Karpas-422 (cell line): ENCODE data around the gene EDIL3. TPM values are rescaled to one million over a fixed set of nuclear protein-coding genes. Genes with fewer than 3 reads are reported as not detected.

Experiments
- DNase-seq: peaks from one replicate; pipeline ENCODE4 v3.0.0-alpha.2; 2015
- H2AFZ ChIP-seq: fragments of 200-600 bp; sonication (generic); 2 replicates; pipeline ENCODE4 v1.6.1; 2014; ENCODE audit warnings: antibody characterized with exemption, low read length, mixed read lengths
- H3K27ac ChIP-seq: fragments of 200-600 bp; sonication (generic); 2 replicates; pipeline ENCODE4 v1.5.1; 2014; ENCODE audit warnings: mild to moderate bottlenecking, low read length, moderate library complexity
- H3K27me3 ChIP-seq: fragments of 200-600 bp; sonication (generic); 2 replicates; pipeline ENCODE4 v1.6.1; 2014; ENCODE audit warnings: low read length, mixed read lengths
- H3K36me3 ChIP-seq: fragments of 200-600 bp; sonication (generic); 2 replicates; pipeline ENCODE4 v1.6.1; 2014; ENCODE audit warnings: low read length, mixed read lengths; ENCODE audit not compliant: insufficient read depth
- H3K4me1 ChIP-seq: fragments of 200-600 bp; sonication (generic); 2 replicates; pipeline ENCODE4 v1.6.1; 2014; ENCODE audit warnings: mild to moderate bottlenecking, low read length, mixed read lengths
- H3K4me2 ChIP-seq: fragments of 200-600 bp; sonication (generic); 2 replicates; pipeline ENCODE4 v1.6.1; 2014; ENCODE audit warnings: low read length, low read depth, mild to moderate bottlenecking; ENCODE audit not compliant: poor library complexity, severe bottlenecking
- H3K4me3 ChIP-seq: fragments of 200-600 bp; sonication (generic); 2 replicates; pipeline ENCODE4 v1.5.1; 2014; ENCODE audit warnings: mild to moderate bottlenecking, antibody characterized with exemption, low read length, mixed read lengths
- H3K79me2 ChIP-seq: fragments of 200-600 bp; sonication (generic); 2 replicates; pipeline ENCODE4 v1.6.1; 2014; ENCODE audit warnings: mild to moderate bottlenecking, low read length, mixed read lengths
- H3K9ac ChIP-seq: fragments of 200-600 bp; sonication (generic); 2 replicates; pipeline ENCODE4 v1.6.0; 2014; ENCODE audit warnings: low read length
- H3K9me2 ChIP-seq: fragments of 200-600 bp; sonication (generic), shearing (Covaris generic); replicated peaks from 2 replicates; pipeline ENCODE4 v1.6.0; 2014; ENCODE audit warnings: mild to moderate bottlenecking, low read length, moderate library complexity; ENCODE audit not compliant: insufficient read depth
- H3K9me3 ChIP-seq: fragments of 300-700, 200-600 bp; sonication (generic); 2 replicates; pipeline ENCODE4 v1.6.1; 2014; ENCODE audit warnings: low read length, mixed read lengths
- H4K20me1 ChIP-seq: fragments of 200-600 bp; sonication (generic); 2 replicates; pipeline ENCODE4 v1.6.1; 2014; ENCODE audit warnings: mild to moderate bottlenecking, antibody characterized with exemption, low read length, low read depth; ENCODE audit not compliant: insufficient read depth
- total RNA-seq: library from RNA; depleted of rRNA; stranded (reverse); fragments of >200 nt; shearing (Covaris generic); gene quantifications from 2 replicates; pipeline ENCODE4 v1.2.3, GENCODE V29; 2014; ENCODE audit warnings: low replicate concordance

The EDIL3 gene
- total RNA-seq, 1 experiment from 2014 or later, result not detected

GRCh38 chr5:84273517-84273883 lies 111.2 kb downstream of the EDIL3 start:
- no peak overlapping the region for H2AFZ ChIP-seq
- H3K4me1 ChIP-seq, result no peaks in the 10 kb centered on the region
- H3K27ac ChIP-seq, result no peak overlapping the region
- peaks cover 4% of the 10 kb centered on the region; the same call in 1 of the 2 replicates for H3K9me3 ChIP-seq
- no peaks in the 10 kb centered on the region for H4K20me1 ChIP-seq
- no peak overlapping the region for H3K9ac ChIP-seq
- H3K79me2 ChIP-seq, result no peaks in the 10 kb centered on the region
- no peaks in the 10 kb centered on the region for H3K27me3 ChIP-seq
- 0 out of 2 replicates have a peak, but pooled peaks cover 3% of the 10 kb centered on the region for H3K9me2 ChIP-seq
- DNase-seq, result no peak
- H3K4me3 ChIP-seq, result no peak overlapping the region
- H3K4me2 ChIP-seq, result no peak overlapping the region
- H3K36me3 ChIP-seq, result no peaks in the 10 kb centered on the region

GRCh38 chr5:84272771-84273516 lies 111.7 kb downstream of the EDIL3 start:
- Histone ChIP-seq H3K9ac (no peak overlapping the region), H3K9me3 (0 out of 2 replicates have a peak, but pooled peaks cover 2% of the 10 kb centered on the region), H3K4me1 (no peaks in the 10 kb centered on the region), H3K27me3 (no peaks in the 10 kb centered on the region), H3K9me2 (0 out of 2 replicates have a peak, but pooled peaks cover 3% of the 10 kb centered on the region), H4K20me1 (no peaks in the 10 kb centered on the region), H3K4me3 (no peak overlapping the region), H3K27ac (no peak overlapping the region), H3K79me2 (no peaks in the 10 kb centered on the region), H3K36me3 (no peaks in the 10 kb centered on the region), H2AFZ (no peak overlapping the region), H3K4me2 (no peak overlapping the region)
- DNase-seq, result no peak

- Histone ChIP-seq H3K4me1 (no peaks in the 10 kb centered on the region), H2AFZ (no peak overlapping the region), H3K9me3 (peaks cover 11% of the 10 kb centered on the region), H3K36me3 (no peaks in the 10 kb centered on the region), H3K27me3 (no peaks in the 10 kb centered on the region), H4K20me1 (no peaks in the 10 kb centered on the region), H3K4me2 (no peak overlapping the region), H3K79me2 (no peaks in the 10 kb centered on the region), H3K9ac (no peak overlapping the region), H3K9me2 (0 out of 2 replicates have a peak, but pooled peaks cover 3% of the 10 kb centered on the region), H3K4me3 (no peak overlapping the region), H3K27ac (no peak overlapping the region)
- no peak for DNase-seq
Observed at GRCh38 chr5:84265739-84266550, 118.7 kb downstream of the EDIL3 start.

GRCh38 chr5:84265130-84265529 lies 119.5 kb downstream of the EDIL3 start:
- Histone ChIP-seq H3K4me3 (no peak overlapping the region), H3K4me2 (no peak overlapping the region)

GRCh38 chr5:84260939-84261338 lies 123.7 kb downstream of the EDIL3 start:
- DNase-seq, result no peak
- Histone ChIP-seq H3K36me3 (no peaks in the 10 kb centered on the region), H4K20me1 (no peaks in the 10 kb centered on the region), H3K4me3 (no peak overlapping the region), H3K4me2 (no peak overlapping the region), H2AFZ (no peak overlapping the region), H3K27ac (no peak overlapping the region), H3K9me3 (peaks cover 11% of the 10 kb centered on the region; the same call in 1 of the 2 replicates), H3K9ac (no peak overlapping the region), H3K79me2 (no peaks in the 10 kb centered on the region), H3K9me2 (no peaks in the 10 kb centered on the region), H3K4me1 (no peaks in the 10 kb centered on the region), H3K27me3 (no peaks in the 10 kb centered on the region)

More at GRCh38 chr5:84265130-84265529, 119.5 kb downstream of the EDIL3 start:
- H3K9me3 ChIP-seq, result peaks cover 13% of the 10 kb centered on the region
- no peak for DNase-seq
- no peaks in the 10 kb centered on the region for H3K36me3 ChIP-seq
- no peaks in the 10 kb centered on the region for H3K27me3 ChIP-seq
- no peak overlapping the region for H2AFZ ChIP-seq
- no peaks in the 10 kb centered on the region for H4K20me1 ChIP-seq
- H3K27ac ChIP-seq, result no peak overlapping the region
- no peak overlapping the region for H3K9ac ChIP-seq
- no peaks in the 10 kb centered on the region for H3K4me1 ChIP-seq
- 0 out of 2 replicates have a peak, but pooled peaks cover 3% of the 10 kb centered on the region for H3K9me2 ChIP-seq
- no peaks in the 10 kb centered on the region for H3K79me2 ChIP-seq

- H2AFZ ChIP-seq, result no peak overlapping the region
- H4K20me1 ChIP-seq, result no peaks in the 10 kb centered on the region
- no peak overlapping the region for H3K4me3 ChIP-seq
- H3K9ac ChIP-seq, result no peak overlapping the region
- H3K27me3 ChIP-seq, result no peaks in the 10 kb centered on the region
- no peaks in the 10 kb centered on the region for H3K36me3 ChIP-seq
- no peak for DNase-seq
- H3K4me2 ChIP-seq, result no peak overlapping the region
- H3K9me2 ChIP-seq, result no peaks in the 10 kb centered on the region
- peaks cover 11% of the 10 kb centered on the region; the same call in 1 of the 2 replicates for H3K9me3 ChIP-seq
- no peaks in the 10 kb centered on the region for H3K4me1 ChIP-seq
- no peak overlapping the region for H3K27ac ChIP-seq
- H3K79me2 ChIP-seq, result no peaks in the 10 kb centered on the region
Observed at GRCh38 chr5:84260140-84260539, 124.5 kb downstream of the EDIL3 start.

GRCh38 chr5:84259283-84260045 lies 125.2 kb downstream of the EDIL3 start:
- Histone ChIP-seq H4K20me1 (no peaks in the 10 kb centered on the region), H3K4me1 (no peaks in the 10 kb centered on the region), H3K27me3 (no peaks in the 10 kb centered on the region), H3K79me2 (no peaks in the 10 kb centered on the region), H3K36me3 (no peaks in the 10 kb centered on the region), H2AFZ (no peak overlapping the region), H3K27ac (no peak overlapping the region), H3K9me3 (peaks cover 13% of the 10 kb centered on the region; the same call in 1 of the 2 replicates), H3K4me3 (no peak overlapping the region), H3K9me2 (no peaks in the 10 kb centered on the region), H3K4me2 (no peak overlapping the region), H3K9ac (no peak overlapping the region)
- no peak for DNase-seq
